Measurements from ENCODE around the gene CMSS1.

Gene CMSS1

DNA sequence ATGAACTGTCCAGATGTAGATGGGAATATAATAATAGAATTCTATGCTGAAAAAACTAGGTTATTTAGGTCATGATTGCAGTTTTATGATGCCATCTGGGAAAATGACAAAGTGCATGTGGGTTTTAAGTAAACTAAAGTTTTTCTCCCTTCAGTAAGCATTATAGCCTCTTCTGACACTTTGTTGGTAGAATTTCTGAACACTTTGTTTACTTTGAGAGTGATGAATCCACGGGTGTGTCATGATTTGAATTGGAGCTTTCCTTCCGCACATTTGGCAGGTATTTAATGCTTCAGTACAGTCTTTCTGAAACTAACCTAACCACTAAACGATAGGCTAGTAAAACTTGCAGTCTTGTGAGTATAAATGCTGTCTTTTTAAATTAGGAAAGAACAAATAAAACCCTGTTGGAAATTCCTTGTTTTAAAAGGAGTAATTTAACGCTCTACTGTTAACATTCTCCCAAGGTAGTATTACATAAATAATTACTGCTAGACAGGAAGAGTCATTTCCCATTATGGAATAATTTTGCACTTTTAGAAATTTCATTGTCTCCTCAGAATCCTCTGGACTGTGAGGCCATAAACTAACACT, 289.7 kb downstream of the CMSS1 start:
- no peak for DNase-seq (ENCODE audit: low read depth)

DNA sequence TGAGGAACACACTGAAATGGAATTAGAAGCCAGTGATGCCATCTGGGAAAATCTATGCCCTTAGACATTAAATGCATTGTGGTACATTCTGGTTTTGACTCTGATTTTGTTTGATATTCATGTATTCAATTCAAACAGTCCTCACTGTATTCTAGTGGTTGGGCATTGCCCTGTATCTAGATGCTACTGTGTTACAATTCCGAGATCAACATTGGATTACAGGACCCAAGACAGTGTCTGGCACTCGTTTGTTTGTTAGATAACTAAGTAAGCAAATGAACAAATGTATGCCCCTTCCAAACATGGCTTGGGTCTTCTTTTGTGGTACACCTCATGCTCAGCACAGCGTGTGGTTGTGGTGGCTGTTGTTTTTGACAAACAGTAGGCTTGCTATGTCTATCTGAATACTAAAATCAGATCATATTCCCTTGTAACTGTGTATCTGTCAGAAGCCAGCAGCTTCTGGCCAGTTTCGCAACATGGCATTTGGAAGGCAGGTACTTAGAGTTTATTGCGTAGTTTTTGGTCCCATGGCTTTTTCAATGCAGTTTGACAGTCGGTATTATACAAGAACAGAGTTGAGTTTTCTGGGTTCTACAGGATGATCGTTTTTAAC, 290.9 kb downstream of the CMSS1 start:
- no peak for DNase-seq (ENCODE audit: low read depth)

DNA sequence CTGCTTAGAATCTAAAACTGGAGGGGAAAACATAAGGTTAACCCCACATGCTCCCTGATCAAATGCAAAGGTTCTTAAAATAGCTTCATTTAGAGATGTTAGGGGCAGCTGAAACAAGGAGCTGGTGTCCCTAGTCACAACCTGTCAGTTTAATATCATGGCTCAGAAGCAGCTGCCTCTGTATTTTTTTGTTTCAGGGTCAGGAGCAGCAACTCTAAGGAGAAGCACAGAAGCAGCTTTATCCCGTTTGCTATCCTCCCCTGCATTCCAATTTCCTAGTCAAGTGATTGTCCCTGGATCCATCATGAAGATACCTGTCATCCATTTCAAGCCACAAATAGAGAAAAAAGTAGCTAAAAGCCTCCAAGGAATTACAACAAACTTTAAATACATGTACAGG, 292.5 kb downstream of the CMSS1 start:
- no peak for DNase-seq (ENCODE audit: low read depth)

- no peak for DNase-seq (ENCODE audit: low read depth)
Observed at GRCh38 chr3:100111728-100112127, 294.1 kb downstream of the CMSS1 start.

DNA sequence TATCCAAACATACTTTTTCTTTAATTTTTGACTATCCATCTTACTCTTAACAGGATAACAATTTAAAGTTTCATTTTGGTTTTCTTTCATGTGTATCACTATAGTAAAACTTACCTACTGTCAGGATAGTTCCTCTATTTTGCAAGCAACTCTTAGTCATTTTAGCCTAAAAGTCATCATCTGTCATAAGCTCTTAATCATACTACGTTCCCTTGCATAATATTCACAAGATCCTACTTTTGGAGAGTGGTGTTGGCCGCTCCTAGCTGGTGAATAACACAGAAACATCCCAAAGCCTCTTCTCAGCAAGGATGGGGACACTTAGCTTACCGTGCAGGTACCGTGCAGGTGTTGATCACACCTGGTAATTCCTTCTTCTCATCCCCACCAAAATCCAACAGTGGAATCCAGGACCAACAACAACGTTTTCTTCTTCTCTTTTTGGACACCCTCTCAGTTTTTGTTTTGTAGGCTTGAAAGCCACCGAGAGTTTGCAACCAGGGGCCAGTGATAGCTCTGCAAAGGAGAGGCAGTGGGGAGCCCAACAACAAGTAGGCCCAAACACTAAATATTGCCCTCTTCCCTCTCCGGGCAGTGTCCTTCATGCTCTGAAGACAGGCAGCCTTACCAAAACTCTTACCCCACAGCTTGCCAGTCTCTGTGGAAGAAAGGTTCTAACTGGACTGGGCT, 296.2 kb downstream of the CMSS1 start:
- no peak for DNase-seq (ENCODE audit: low read depth)

GRCh38 chr3:100114413-100115030, 296.9 kb downstream of the CMSS1 start, which contains the start of gene FILIP1L:
FILIP1L (minus strand) TSS chr3:100114501.
- no peak for DNase-seq (ENCODE audit: low read depth)

GRCh38 chr3:100117093-100117492, 299.4 kb downstream of the CMSS1 start:
- no peak for DNase-seq (ENCODE audit: low read depth)

DNA sequence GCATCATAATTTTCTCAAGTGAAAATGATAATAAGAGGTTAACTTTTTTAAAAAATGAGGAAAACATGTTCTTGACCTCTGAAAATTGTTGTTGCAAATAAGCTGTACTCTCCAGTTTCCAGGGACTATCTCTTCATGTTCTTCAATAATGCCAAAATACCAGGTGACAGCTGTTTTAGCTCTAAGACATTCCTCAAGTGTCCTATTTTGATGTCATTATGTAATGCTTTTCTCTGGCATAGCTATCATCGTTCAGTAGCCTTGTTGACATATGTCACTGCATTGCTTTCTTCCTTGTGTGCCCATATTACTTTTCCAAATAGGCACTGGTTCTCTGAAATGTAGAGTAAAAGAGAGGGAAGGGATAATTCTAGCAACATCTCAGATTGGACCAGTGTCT, 302.4 kb downstream of the CMSS1 start:
- no peak for DNase-seq (ENCODE audit: low read depth)

- no peak for DNase-seq (ENCODE audit: low read depth)
Observed at GRCh38 chr3:100120693-100121092, 303.0 kb downstream of the CMSS1 start.

DNA sequence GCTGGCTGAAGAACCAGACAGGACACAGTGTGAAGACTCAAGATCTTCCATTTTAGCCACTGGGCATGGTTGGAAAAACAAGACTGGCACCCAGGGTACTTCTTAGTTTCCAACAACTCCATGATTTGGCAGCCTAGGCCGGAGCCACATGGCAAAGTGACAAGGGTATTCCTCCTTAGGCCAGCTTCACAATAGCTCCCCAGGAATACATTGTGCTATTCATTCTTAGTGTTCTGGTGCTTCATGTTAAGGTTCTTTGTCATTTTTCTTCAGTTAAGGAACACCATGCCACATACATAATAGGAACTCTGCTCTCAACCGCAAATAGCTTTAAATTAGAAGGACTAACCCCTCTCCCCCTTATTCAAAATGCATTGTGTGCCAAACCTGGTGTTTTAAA, 304.7 kb downstream of the CMSS1 start:
- DNase-seq (ENCODE audit: low read depth) = no peak

GRCh38 chr3:100123112-100123511, 305.4 kb downstream of the CMSS1 start:
- no peak for DNase-seq (ENCODE audit: low read depth)

- no peak for DNase-seq (ENCODE audit: low read depth)
Observed at GRCh38 chr3:100124201-100124761, 306.6 kb downstream of the CMSS1 start.

DNA sequence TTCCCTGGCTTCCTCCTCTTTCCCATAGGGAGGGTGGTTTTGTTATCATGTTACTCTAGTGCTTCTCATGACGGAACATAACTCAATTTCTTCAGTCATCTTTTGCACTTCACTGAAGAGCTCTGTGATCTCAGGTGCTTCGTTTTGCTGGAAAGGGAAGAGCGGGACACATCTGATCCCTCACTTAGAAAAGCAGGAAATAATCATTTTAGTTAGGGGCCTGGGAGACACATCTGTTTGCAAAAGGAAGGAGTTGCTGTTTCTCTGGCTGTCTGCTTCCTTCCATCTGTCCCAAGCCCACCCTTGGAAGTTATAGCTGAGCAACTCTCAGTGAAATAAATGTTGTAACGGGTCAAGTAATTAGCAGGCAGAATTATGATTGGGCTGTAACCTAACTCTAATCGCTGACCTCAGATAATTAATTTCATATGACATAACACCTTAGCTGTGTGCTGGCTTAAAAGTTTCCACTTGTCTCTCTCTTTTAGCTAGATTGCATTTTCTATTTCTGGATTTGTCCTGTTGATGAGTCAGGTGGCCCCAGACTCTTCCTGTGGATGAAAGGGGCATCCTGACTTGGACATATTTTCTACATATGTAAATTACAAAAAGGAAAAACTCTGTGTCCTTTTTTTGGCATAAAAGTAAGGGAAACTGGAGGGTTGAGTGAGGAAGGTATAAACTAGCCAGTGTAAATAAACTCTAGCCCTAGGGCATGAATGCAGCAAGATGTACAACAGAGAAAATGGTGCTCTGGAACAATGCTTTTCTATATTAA, 307.7 kb downstream of the CMSS1 start:
- DNase-seq (ENCODE audit: low read depth) = no peak

DNA sequence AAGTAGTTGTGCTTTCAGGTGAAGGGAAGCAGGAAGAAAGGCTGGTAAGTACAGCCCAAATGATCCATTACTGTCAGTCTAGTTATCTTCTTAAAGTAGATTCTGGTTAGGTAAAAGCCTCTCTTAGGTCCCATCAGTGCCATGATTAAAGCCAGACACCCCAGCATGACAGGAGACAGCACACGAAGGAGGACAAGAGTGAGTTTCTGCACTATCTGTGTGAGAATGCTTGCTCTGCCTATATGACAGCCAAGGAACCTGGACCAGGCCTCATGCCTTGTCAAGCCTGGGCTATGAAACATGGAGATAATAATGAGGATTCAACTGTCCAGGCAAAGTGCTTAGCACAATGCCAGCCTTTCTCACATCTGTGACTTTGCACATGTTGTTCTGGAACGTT, 310.1 kb downstream of the CMSS1 start:
- DNase-seq (ENCODE audit: low read depth) = no peak

- DNase-seq (ENCODE audit: low read depth) = no peak
Observed at GRCh38 chr3:100128565-100128964, 310.9 kb downstream of the CMSS1 start.

DNA sequence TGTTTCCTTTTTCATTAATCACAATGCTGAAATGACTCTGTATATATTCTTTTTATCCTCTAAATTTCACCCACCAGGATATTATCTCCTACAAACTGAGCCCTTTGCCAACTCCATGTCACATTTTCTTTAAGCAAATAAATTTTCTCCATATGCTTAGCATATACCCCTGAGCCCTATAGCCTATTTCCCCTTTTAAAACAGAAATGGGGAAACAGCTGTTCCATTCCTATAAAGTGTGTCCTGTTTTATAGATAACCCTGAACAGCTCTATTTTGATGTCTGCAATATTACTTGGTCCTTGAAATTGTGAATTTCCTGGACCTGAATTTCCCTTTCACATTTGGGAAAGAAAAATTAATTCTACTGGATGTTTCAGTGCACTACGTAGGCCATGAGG, 312.3 kb downstream of the CMSS1 start:
- no peak for DNase-seq (ENCODE audit: low read depth)

DNA sequence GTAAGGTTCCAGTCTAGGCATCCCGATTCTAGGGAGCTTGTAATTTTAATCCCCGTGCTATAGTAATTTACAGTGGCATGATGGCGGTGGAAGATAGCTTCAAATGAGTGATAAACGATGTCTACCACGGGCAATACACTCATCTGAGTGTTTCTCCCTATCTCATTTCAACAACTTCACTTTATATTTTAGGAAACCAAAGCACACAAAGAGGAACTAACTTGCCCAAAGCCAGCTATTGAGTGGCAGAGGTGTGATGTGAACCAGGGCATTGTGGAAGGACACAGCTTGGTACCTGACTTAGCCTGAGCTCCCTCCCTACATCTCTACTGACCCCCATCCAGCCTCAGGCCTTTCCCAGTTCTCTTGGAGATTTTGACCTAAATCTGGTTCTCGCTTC, 313.6 kb downstream of the CMSS1 start:
- DNase-seq (ENCODE audit: low read depth) = no peak

GRCh38 chr3:100136921-100137320, 319.3 kb downstream of the CMSS1 start:
- DNase-seq (ENCODE audit: low read depth) = no peak

DNA sequence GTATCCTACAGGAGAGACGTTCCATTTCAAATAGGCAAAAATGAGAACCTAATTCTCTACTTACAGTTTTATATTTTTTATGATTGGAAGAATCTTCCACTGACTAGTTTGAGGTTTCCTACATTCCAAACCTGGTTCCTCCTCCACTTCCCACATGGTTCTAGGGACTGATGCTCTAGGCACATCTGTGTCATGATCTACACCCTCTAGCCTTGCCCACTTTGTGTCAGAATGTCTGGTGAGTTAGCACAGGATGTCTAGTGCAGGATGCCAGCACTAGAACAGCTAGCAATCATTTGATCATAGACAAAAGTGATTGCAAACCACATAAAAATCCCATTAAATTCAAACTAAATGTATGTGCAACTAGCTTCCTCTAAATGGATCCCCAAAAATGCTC, 323.3 kb downstream of the CMSS1 start:
- DNase-seq (ENCODE audit: low read depth) = no peak

DNA sequence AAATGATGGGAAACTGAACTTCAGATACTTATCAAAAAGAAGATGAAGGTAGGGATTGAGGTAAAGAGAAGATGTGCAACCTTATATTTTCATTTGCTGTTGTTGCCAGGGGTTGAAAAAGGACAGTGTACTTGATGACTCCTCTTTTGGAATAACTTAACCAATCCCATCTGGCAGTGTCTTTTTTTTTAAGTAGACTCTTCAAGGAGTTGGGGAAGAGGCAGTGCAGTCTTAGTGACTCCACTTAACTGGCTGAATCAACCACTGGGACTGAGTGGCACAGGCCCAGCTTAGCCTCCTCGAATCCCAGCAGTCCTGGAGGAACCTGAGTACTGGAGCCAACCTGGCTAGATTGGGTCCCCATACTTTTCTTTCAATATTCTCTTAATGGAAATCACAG, 323.9 kb downstream of the CMSS1 start:
- no peak for DNase-seq (ENCODE audit: low read depth)

DNA sequence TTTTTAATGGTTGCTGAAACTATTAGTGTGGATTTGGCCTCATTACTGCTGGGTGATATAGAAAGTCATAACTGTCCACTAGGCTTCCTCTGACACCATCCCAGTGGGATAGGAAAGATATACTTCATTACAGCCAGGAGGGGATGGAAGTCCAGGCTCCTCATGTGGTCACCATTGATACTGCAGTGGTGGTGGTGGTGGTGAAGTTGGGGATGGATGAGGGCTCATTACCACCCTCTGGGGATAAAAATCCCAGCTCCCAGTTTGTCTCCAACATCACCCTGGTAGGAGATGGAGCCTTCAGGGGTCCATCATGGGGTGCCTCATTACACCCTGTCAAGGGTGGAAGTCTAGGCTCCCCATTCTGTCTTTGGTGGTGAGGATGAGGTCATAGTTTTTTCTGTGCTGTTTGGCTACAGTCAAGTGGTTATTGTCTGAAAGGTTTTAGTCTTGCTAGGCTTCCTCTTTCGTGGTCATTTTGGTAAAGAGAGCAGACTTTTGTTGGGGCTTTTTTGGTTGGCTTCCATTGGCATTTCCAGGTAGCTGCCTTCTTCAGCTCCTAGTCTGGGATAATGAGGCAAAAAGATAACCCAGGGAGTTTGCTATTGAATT, 326.7 kb downstream of the CMSS1 start:
- no peak for DNase-seq (ENCODE audit: low read depth)

- no peak for DNase-seq (ENCODE audit: low read depth)
Observed at GRCh38 chr3:100149130-100149529, 331.5 kb downstream of the CMSS1 start.
